Neural progenitor cell (in vitro differentiated cells): ENCODE results near the gene PKNOX2. TPM values are rescaled to one million over a fixed set of nuclear protein-coding genes. Genes with fewer than 3 reads are reported as not detected.

Source experiments
- DNase-seq: peaks from one replicate; pipeline ENCODE4 v3.0.0-alpha.2; 2016; ENCODE audit warnings: low spot score
- H2AFZ ChIP-seq: fragments of 200-600 bp; sonication (generic); replicated peaks from 2 replicates; pipeline ENCODE4 v1.6.1; 2016; ENCODE audit warnings: antibody characterized with exemption
- H3F3A ChIP-seq: fragments of 200-600 bp; sonication (generic); 2 replicates; pipeline ENCODE4 v1.6.1; 2016; ENCODE audit warnings: antibody characterized with exemption, low read depth
- H3K27ac ChIP-seq: fragments of 200-600 bp; sonication (generic); 2 replicates; pipeline ENCODE4 v1.5.1; 2016; ENCODE audit warnings: mild to moderate bottlenecking
- H3K27me3 ChIP-seq: fragments of 200-600 bp; sonication (generic); 2 replicates; pipeline ENCODE4 v1.6.1; 2016; ENCODE audit warnings: mild to moderate bottlenecking, moderate library complexity
- H3K36me3 ChIP-seq: fragments of 200-600 bp; sonication (generic); 2 replicates; pipeline ENCODE4 v1.5.1; 2016
- H3K4me1 ChIP-seq: fragments of 200-600 bp; sonication (generic); 2 replicates; pipeline ENCODE4 v1.6.1; 2016; ENCODE audit warnings: mixed run types
- H3K4me2 ChIP-seq: fragments of 200-600 bp; sonication (generic); 2 replicates; pipeline ENCODE4 v1.6.1; 2016
- H3K4me3 ChIP-seq: fragments of 200-600 bp; sonication (generic); 2 replicates; pipeline ENCODE4 v1.5.1; 2016
- H3K79me2 ChIP-seq: fragments of 200-600 bp; sonication (generic); 2 replicates; pipeline ENCODE4 v1.6.1; 2016; ENCODE audit warnings: low read depth
- H3K9ac ChIP-seq: fragments of 200-600 bp; sonication (generic); 2 replicates; pipeline ENCODE4 v1.6.1; 2016
- H3K9me3 ChIP-seq: fragments of 200-600 bp; sonication (generic); 2 replicates; pipeline ENCODE4 v1.5.1; 2016; ENCODE audit warnings: low read depth
- H4K20me1 ChIP-seq: fragments of 200-600 bp; sonication (generic); 2 replicates; pipeline ENCODE4 v1.6.1; 2016; ENCODE audit warnings: low read depth
- H3K27ac Mint-ChIP-seq: 3 replicates; pipeline ENCODE4 v1.8.0; 2021; ENCODE audit warnings: mixed read lengths
- H3K27me3 Mint-ChIP-seq: 2 replicates; pipeline ENCODE4 v1.8.0; 2022; ENCODE audit warnings: low read depth, mild to moderate bottlenecking, inconsistent platforms, moderate library complexity, mixed read lengths; ENCODE audit not compliant: insufficient read depth
- H3K36me3 Mint-ChIP-seq: 3 replicates; pipeline ENCODE4 v1.8.0; 2021; ENCODE audit warnings: mixed read lengths
- H3K4me1 Mint-ChIP-seq: 3 replicates; pipeline ENCODE4 v1.8.0; 2021; ENCODE audit warnings: mixed read lengths
- H3K4me3 Mint-ChIP-seq: 3 replicates; pipeline ENCODE4 v1.8.0; 2021; ENCODE audit warnings: mild to moderate bottlenecking, moderate library complexity, mixed read lengths
- H3K9me3 Mint-ChIP-seq: 3 replicates; pipeline ENCODE4 v1.8.0; 2020; ENCODE audit warnings: mixed read lengths
- EZH2 ChIP-seq: fragments of 200-600 bp; sonication (generic); IDR thresholded peaks from 2 replicates; pipeline ENCODE4 v1.6.1; 2017; ENCODE audit warnings: antibody characterized with exemption, mild to moderate bottlenecking, moderate library complexity
- EZH2phosphoT487 ChIP-seq: fragments of 200-600 bp; sonication (generic); IDR thresholded peaks from 2 replicates; pipeline ENCODE4 v1.6.1; 2017; ENCODE audit warnings: antibody characterized with exemption
- total RNA-seq: library from RNA; depleted of rRNA; stranded (reverse); fragments of >200 nt; gene quantifications from 2 replicates; pipeline ENCODE4 v1.2.3, GENCODE V29; 2015; ENCODE audit warnings: low replicate concordance
- TF ChIP-seq, protein P1 (sequence below): fragments of 200-600 bp; sonication (generic); IDR thresholded peaks from 2 replicates; pipeline ENCODE4 v1.5.1; 2017; ENCODE audit warnings: antibody characterized with exemption, mild to moderate bottlenecking

Gene PKNOX2
- total RNA-seq, 1 donor from 2014 or later, result 4.3 TPM

- Mint-ChIP-seq H3K36me3 (peaks cover 16% of the 10 kb centered on the region), H3K27ac (no peak overlapping the region), H3K9me3 (no peaks in the 10 kb centered on the region), H3K27me3 (no peaks in the 10 kb centered on the region), H3K4me1 (peaks cover 7% of the 10 kb centered on the region), H3K4me3 (no peak overlapping the region)
- Histone ChIP-seq H3K9me3 (no peaks in the 10 kb centered on the region), H3K36me3 (no peaks in the 10 kb centered on the region), H3K4me2 (no peak overlapping the region), H4K20me1 (no peaks in the 10 kb centered on the region), H3K27me3 (no peaks in the 10 kb centered on the region), H3K9ac (no peak overlapping the region), H3K4me3 (no peak overlapping the region), H3K27ac (no peak overlapping the region), H3K4me1 (no peaks in the 10 kb centered on the region), H3K79me2 (no peaks in the 10 kb centered on the region), H3F3A (no peaks in the 10 kb centered on the region), H2AFZ (no peak overlapping the region)
- TF ChIP-seq, protein P1, sequence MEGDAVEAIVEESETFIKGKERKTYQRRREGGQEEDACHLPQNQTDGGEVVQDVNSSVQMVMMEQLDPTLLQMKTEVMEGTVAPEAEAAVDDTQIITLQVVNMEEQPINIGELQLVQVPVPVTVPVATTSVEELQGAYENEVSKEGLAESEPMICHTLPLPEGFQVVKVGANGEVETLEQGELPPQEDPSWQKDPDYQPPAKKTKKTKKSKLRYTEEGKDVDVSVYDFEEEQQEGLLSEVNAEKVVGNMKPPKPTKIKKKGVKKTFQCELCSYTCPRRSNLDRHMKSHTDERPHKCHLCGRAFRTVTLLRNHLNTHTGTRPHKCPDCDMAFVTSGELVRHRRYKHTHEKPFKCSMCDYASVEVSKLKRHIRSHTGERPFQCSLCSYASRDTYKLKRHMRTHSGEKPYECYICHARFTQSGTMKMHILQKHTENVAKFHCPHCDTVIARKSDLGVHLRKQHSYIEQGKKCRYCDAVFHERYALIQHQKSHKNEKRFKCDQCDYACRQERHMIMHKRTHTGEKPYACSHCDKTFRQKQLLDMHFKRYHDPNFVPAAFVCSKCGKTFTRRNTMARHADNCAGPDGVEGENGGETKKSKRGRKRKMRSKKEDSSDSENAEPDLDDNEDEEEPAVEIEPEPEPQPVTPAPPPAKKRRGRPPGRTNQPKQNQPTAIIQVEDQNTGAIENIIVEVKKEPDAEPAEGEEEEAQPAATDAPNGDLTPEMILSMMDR, result peak; percentile 14
- no peak for TF ChIP-seq EZH2phosphoT487
- DNase-seq, result no peak
Measured at GRCh38 chr11:125428486-125429173, 264.1 kb downstream of the PKNOX2 start.

- Mint-ChIP-seq H3K4me1 (peaks cover 10% of the 10 kb centered on the region), H3K36me3 (peaks cover 14% of the 10 kb centered on the region), H3K9me3 (no peaks in the 10 kb centered on the region), H3K27me3 (no peaks in the 10 kb centered on the region), H3K4me3 (no peak overlapping the region), H3K27ac (no peak overlapping the region)
- Histone ChIP-seq H3K9me3 (no peaks in the 10 kb centered on the region), H3K27ac (no peak overlapping the region), H3K9ac (no peak overlapping the region), H3K27me3 (no peaks in the 10 kb centered on the region), H3K36me3 (no peaks in the 10 kb centered on the region), H2AFZ (no peak overlapping the region), H3K4me3 (no peak overlapping the region), H3K4me2 (no peak overlapping the region), H3F3A (no peaks in the 10 kb centered on the region), H4K20me1 (no peaks in the 10 kb centered on the region), H3K79me2 (no peaks in the 10 kb centered on the region), H3K4me1 (no peaks in the 10 kb centered on the region)
- TF ChIP-seq, protein P1, result peak; percentile 87
- no peak for TF ChIP-seq EZH2phosphoT487
- TF ChIP-seq EZH2, result no peak
- DNase-seq, result peak; percentile 83
Measured at GRCh38 chr11:125429174-125429707, 264.7 kb downstream of the PKNOX2 start.

- Mint-ChIP-seq H3K27ac (no peak overlapping the region), H3K4me1 (peaks cover 12% of the 10 kb centered on the region), H3K9me3 (no peaks in the 10 kb centered on the region), H3K36me3 (peaks cover 17% of the 10 kb centered on the region), H3K27me3 (no peaks in the 10 kb centered on the region), H3K4me3 (no peak overlapping the region)
- Histone ChIP-seq H3K9me3 (no peaks in the 10 kb centered on the region), H4K20me1 (no peaks in the 10 kb centered on the region), H3K79me2 (no peaks in the 10 kb centered on the region), H2AFZ (no peak overlapping the region), H3K4me3 (no peak overlapping the region), H3K4me2 (no peak overlapping the region), H3K27ac (no peak overlapping the region), H3F3A (no peaks in the 10 kb centered on the region), H3K9ac (no peak overlapping the region), H3K36me3 (no peaks in the 10 kb centered on the region), H3K27me3 (no peaks in the 10 kb centered on the region), H3K4me1 (no peaks in the 10 kb centered on the region)
- TF ChIP-seq EZH2 (no peak), EZH2phosphoT487 (no peak)
- TF ChIP-seq, protein P1, result no peak
- DNase-seq, result no peak
Measured at GRCh38 chr11:125429807-125430678, 265.5 kb downstream of the PKNOX2 start.
